Bone marrow (tissue), 2 donors: ENCODE data around the gene SMIM28.
"Not testable (repeated sequence)": the region's sequence is repeated elsewhere in the genome, so short reads cannot be mapped to it uniquely, and the experiment has no call there.

Experiments used
- DNase-seq, 2 donors: peaks; one replicate each; lab custom pipeline; 2025; lab: John Stamatoyannopoulos, UW

SMIM28 gene

DNA sequence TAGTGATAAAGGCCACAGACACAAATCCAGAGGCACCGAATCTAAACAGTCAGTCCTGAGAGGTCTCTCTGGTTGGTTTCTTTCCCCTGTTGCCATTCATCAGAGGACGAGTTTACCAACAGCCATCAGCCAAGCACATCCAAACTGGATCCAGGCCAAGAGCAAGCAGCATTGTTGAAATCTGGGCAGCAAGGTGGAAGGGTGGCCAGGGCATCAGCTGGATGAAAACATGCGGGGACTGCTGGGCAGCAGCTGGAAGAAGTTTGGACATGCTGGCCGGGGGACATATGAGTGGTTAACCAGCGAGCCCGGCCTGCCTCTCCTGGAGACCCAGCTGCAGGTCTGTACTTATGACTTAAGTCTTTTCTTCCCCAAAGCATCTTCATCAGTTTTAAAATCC, at the start of gene SMIM28:
TSS of gene SMIM28 (plus strand) at position 62 of the 400 bp plus-strand sequence. CDS start at position 230, 168 bp downstream.
- no peak for DNase-seq

- DNase-seq = no peak
Observed at GRCh38 chr6:138328210-138328609, 49.5 kb upstream of the SMIM28 start.

DNA sequence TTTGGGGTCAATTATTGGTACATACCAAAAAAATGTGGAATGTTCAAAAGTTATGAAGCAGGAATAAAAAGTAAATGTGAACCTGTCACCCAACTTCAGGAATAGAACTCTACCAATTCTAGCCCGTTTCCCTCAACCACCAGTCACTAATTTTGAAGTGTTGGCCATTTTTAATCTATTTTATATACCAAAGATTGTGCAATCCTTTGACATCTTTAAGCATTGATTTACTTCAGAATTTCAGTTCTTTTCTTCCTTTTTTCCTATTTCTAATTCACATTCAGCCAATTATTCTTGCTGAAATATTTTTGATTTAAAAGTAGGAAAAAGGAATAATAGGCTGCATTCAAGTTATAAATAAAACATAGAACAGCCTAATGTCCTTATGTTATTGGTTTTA, 46.9 kb upstream of the SMIM28 start:
- DNase-seq = no peak

DNA sequence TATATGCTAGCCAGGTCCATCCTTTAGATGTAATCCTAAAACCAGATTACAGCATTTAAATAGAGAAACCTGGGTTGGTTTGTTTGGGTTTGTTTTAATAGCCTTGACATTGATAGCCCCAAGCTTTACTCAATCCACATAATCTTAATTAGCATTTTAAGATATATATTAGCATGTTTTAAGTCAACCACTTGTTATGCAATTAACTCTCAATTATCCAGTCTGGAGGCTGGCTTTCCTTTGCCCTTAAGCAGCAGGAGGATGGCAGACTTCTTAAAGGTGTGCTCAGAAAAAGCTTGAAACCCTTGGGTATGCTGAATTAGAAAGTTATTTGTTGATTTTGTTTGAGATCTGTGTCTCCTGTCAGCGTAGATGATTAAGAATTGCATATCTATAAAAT, 46.3 kb upstream of the SMIM28 start:
- no peak for DNase-seq

DNA sequence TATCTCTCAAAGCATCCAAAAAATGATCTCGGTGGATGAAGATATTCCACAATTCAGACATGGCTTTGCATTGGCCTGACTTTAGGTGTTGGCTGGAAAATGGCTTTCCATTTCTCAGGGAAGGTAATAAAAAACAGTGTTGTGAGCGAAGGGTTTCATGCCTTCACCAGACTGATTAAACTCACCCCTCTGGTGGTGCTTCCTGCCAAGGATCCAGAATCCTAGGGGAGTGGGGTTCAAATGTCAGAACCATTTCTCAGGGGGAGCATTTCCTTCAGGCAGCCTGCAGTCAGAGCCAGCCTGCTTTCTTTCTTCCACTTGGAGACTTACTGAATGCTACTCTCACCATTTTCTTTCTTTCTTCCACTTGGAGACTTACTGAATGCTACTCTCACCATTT, 45.7 kb upstream of the SMIM28 start:
- DNase-seq = no peak

DNA sequence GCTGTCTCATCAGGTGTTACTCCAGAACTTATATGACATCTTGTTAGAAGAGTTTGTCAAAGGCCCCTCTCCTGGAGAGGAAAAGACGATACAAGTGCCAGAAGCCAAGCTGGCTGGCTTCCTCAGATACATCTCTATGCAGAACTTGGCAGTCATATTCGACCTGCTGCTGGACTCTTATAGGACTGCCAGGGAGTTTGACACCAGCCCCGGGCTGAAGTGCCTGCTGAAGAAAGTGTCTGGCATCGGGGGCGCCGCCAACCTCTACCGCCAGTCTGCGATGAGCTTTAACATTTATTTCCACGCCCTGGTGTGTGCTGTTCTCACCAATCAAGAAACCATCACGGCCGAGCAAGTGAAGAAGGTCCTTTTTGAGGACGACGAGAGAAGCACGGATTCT, 43.7 kb upstream of the SMIM28 start:
- no peak for DNase-seq

GRCh38 chr6:138334963-138335362, 42.7 kb upstream of the SMIM28 start:
- no peak for DNase-seq

- DNase-seq = no peak
Observed at GRCh38 chr6:138336221-138336620, 41.5 kb upstream of the SMIM28 start.

DNA sequence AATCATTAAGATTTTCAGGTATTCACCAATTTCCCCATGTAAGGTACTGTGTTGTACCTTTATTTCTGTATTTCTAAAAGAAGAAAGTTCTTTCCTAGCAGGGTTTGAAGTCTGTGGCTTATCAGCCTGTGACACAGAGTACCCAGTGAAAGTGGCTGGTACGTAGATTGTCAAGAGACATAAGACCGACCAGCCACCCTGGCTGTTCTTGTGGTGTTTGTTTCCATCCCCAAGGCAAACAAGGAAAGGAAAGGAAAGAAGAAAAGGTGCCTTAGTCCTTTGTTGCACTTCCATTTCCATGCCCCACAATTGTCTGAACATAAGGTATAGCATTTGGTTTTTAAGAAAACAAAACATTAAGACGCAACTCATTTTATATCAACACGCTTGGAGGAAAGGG, 40.6 kb upstream of the SMIM28 start:
- no peak for DNase-seq

- DNase-seq = no peak
Observed at GRCh38 chr6:138339024-138339423, 38.7 kb upstream of the SMIM28 start.

- DNase-seq = no peak
Observed at GRCh38 chr6:138341176-138341575, 36.5 kb upstream of the SMIM28 start.

GRCh38 chr6:138343112-138343511, 34.6 kb upstream of the SMIM28 start:
- DNase-seq = no peak

- no peak for DNase-seq
Observed at GRCh38 chr6:138345565-138346285, 32.0 kb upstream of the SMIM28 start.

DNA sequence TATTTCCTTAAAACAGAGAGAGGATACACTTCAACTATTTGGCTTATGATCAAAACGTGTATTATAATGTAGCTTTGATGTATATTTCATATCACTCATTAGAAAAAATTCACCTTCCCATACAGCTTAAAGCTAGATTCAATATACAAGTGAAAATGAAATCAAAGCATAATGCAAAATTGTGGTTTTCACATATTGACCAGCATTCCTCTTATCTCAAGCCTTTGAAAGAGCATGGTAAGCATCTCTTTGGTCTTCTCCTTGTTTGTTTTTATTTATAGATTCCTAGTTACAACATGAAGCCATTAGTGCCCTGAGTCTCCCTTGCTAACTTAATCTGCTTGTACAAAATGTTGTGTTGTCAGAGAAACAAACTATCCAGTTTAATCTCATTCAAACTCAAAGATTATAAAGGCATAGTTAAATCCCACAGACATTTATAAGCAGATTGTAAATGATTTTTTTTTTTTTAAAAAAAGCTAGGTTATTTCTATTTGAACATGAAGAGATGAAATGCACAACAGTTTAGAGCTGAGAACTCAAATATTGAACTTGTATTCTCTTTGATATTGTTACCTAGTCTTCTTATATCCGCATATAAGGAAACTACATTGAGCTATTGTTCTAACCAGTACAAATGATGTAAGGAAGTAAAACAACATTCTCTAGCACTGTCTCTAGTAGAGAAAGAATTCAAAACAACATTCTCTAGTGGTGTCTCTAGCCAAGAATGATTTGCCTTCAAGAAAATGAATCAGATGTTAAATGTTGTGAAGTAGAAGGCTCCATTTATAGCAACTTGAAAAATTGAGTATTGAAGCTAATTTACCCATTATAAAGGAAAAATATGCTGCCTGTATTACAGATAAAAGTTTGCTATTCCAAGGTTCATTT, 31.2 kb upstream of the SMIM28 start:
- DNase-seq = no peak

DNA sequence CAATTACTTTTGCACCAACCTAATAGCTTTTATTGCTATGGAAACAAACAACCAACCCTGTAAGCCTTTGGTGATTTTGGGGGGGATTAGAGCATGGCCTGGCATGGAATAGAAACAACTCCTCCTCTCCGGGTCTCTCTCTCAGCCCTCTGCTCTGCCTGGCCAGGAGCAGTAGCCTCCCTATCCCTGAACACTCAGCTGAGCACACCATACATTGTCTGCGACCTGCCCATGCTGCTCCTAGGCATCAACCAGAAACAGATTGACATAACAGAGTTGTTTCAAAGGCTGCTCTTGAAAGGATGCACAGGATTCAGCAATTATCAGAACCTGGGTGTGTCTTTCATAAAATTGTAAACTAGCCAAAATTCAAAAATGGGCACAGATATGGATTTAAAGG, 29.8 kb upstream of the SMIM28 start:
- DNase-seq = no peak

DNA sequence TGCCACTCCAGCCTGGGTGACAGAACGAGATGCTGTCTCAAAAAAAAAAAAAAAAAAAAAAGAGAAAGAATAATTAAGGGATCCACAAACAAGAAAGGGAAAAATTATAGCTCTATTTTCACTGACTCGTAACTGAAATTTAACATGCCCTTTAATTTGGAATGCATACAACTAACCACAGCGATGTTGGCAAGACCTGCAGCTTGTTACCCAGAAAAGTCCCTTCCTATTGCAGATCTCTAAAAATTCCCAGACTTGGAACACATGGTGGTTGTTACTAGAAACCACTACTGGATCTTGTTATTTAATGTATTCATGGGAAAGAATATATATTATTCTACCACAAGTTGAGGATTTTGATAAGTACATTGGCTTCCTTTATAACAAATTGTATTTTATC, 27.8 kb upstream of the SMIM28 start:
- DNase-seq = no peak

DNA sequence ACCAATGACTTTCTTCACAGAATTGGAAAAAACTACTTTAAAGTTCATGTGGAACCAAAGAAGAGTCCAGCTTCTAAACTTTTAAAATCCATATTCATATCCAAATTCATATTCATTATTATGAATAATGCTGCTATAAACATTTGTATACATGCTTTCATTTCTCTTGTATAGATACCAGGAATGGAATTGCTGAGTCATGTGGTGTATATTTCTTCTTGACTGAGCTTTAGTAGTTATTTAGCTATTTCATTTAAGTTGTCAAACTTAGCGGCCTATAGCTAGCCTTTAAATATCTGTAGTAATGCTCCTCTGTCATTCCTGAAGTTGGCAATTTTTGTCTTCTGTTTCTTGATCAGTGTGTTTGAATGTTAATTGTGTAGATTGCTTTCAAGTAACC, 19.8 kb upstream of the SMIM28 start:
- no peak for DNase-seq

DNA sequence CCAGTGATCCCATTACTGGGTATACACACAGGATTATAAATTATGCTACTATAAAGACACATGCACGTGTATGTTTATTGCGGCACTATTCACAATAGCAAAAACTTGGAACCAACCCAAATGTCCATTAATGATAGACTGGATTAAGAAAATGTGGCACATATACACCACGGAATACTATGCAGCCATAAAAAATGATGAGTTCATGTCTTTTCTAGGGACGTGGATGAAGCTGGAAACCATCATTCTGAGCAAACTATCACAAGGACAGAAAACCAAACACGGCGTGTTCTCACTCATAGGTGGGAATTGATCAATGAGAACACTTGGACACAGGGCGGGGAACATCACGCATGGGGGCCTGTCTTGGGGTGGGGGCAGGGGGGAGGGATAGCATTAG, 9.0 kb upstream of the SMIM28 start:
- DNase-seq = not testable (repeated sequence)

- no peak for DNase-seq
Observed at GRCh38 chr6:138370631-138371451, 6.9 kb upstream of the SMIM28 start.

DNA sequence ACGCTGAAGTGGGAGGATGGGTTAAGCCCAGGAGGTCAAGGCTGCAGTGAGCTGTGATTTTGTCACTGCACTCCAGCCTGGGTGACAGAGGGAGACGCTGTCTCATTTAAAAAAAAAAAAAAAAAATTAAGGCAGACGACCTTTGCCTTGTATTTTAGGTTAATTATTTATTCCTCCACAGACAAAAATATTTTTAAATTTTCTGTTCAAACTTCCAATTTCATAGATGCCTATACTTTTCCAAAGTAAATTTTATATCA, 6.3 kb upstream of the SMIM28 start:
- no peak for DNase-seq

GRCh38 chr6:138371720-138372119, 6.0 kb upstream of the SMIM28 start:
- no peak for DNase-seq

DNA sequence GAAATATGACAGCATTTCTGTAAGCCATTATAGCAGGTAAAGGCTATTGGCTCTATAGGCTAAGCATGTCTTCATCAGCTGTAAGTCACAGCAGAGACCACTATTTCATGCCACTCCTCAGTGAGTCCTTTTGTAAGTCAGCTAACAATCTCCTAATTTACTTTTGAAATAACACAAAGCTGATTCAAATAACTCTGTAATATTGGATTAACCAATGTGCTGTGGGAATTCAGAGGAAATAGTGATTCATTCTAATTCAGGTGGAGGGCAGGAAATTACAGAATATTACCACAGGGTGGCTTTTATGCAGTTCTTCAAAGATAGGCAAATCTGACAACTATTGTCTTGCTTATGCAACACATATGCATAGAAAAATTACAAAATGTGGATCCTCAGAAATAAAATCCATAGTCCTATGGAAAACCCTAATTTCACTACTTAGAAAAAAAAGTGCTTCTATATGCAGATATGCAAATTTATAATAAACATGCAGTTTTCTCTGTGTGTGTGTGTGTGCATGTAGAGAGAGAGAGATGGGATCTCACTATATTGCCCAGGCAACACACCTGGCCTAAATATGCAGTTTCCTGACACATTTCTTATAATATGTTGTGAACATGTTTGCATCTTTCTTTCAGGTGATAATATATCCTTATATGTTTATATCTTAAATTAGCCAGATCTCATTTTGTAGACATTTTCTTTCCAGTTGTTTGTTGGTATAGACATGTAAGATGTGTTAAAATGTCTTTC, 4.8 kb upstream of the SMIM28 start:
- no peak for DNase-seq
